Nephron (organoid): ENCODE data around the gene LRG1.
"Not testable (repeated sequence)": the region's sequence is repeated elsewhere in the genome, so short reads cannot be mapped to it uniquely, and the experiment has no call there.

Experiments used
- H3K27ac Mint-ChIP-seq, 3 experiments: 2 replicates each; pipeline ENCODE4 v1.8.0; 2020; ENCODE audit warnings: mixed read lengths in 3 of 3, mild to moderate bottlenecking in 2 of 3, moderate library complexity in 1 of 3
- H3K27me3 Mint-ChIP-seq: 2 replicates; pipeline ENCODE4 v1.8.0; 2021; ENCODE audit warnings: low read depth, mild to moderate bottlenecking, moderate library complexity, mixed read lengths
- H3K36me3 Mint-ChIP-seq: 2 replicates; pipeline ENCODE4 v1.8.0; 2020; ENCODE audit warnings: low read depth, mixed read lengths
- H3K4me1 Mint-ChIP-seq: 2 replicates; pipeline ENCODE4 v1.8.0; 2020; ENCODE audit warnings: mixed read lengths
- H3K4me3 Mint-ChIP-seq, 3 experiments: 2 replicates each; pipeline ENCODE4 v1.8.0; 2020; ENCODE audit warnings: mild to moderate bottlenecking in 3 of 3, mixed read lengths in 3 of 3, moderate library complexity in 2 of 3
- H3K9me3 Mint-ChIP-seq: 2 replicates; pipeline ENCODE4 v1.8.0; 2020; ENCODE audit warnings: mixed read lengths
- CTCF ChIP-seq, 3 experiments: fragments of 200-600 bp; sonication (generic); IDR thresholded peaks; one replicate each; pipeline ENCODE4 v1.5.0; 2021; ENCODE audit warnings: antibody characterized with exemption in 3 of 3; ENCODE audit not compliant: unreplicated experiment in 3 of 3

LRG1 gene

DNA sequence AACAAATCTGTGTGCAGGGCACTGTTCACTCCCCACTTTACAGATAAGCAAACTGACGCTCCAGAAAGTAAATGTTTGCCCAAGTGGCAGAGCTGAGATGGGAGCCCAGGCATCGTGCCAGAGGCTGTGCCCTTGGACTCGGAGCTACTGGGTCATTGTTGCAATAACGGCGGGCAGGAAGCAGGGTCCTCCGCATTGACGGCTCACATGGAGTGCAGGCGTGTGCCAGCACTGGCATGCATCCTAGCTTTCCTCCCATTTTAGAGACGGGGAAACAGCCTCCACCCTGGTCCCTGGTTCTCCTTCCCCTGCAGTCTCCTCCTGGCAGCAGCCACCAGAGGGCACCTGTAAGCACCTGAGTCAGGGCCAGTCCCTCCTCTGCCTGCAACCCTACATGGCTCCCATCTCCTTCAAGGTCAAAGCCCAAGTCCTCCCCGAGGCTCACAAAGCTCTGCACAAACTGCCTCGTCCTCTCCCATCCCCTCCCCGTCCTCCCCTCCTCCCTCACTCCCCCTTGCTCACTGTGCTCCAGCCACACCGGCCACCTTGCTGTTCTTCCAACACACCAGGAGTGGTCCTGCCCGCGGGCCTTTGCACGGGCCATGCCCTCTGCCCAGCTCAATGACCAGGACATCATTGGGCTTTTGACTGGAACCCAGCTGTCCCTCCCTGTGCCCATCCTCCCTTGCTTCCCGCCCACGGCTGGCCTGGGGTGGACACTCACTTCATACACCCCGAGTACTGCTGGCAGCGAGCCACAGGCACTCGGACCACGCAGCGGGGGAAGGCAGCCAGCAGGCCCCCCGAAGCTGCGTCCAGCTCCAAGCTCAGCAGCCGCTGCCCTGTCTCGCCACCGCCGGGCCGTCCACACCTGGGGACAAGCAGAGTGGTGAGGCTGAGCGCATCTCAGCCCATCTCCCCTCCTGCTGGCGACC is 7.7 kb upstream of the LRG1 start:
- no peak for TF ChIP-seq CTCF (IDR thresholded peaks at IDR 0.05; ENCODE audit: unreplicated experiment in 3 of 3)
- no peaks in the 10 kb centered on the region for H3K9me3 Mint-ChIP-seq
- H3K4me3 Mint-ChIP-seq: no peak overlapping the region
- H3K27me3 Mint-ChIP-seq: no peaks in the 10 kb centered on the region
- H3K27ac Mint-ChIP-seq: no peak overlapping the region
- peaks cover 12% of the 10 kb centered on the region for H3K36me3 Mint-ChIP-seq
- no peaks in the 10 kb centered on the region for H3K4me1 Mint-ChIP-seq

DNA sequence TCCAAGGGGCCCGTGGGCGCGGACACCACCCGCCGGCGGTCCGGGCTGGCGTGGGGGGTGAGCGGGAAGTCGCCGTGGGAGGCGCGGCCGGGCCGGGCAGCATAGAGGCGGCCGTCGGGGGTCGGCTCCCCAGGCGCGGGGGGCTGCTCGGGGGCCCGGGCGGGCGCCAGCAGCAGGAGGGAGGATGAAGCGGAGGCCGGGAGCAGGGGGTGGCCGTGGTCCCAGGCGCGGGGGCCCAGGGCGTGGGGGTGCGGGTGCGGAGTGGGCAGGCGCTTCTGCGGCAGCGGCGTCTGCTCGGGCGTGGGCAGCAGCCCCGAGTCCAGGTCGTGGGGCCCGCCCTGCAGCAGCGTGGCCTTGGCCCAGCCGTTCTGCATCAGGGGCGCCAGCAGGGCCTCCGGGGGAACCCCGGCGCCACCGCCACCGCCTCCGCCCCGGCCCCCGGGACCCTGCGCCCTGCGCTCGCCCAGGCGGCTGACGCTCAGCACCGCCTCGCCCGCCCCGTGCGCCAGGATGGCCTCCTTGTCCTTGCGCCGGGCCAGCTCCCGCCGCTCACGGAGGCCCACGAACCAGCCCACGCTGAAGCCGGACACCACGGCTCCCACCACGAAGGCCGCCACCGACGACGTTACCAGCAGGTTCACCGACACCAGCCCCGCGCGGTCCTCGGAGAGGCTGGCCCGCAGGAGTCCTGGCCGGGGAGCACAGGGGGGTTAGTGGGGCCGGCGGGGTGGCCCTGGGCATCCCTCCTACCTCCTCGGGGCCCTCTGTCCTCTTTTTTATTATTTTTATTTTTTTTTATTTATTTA is 4.2 kb upstream of the LRG1 start:
- no peak overlapping the region for H3K27ac Mint-ChIP-seq
- no peaks in the 10 kb centered on the region for H3K27me3 Mint-ChIP-seq
- peaks cover 3% of the 10 kb centered on the region for H3K36me3 Mint-ChIP-seq
- TF ChIP-seq CTCF (IDR thresholded peaks at IDR 0.05; ENCODE audit: unreplicated experiment in 3 of 3): no peak
- H3K4me1 Mint-ChIP-seq: peaks cover 4% of the 10 kb centered on the region
- no peaks in the 10 kb centered on the region for H3K9me3 Mint-ChIP-seq
- H3K4me3 Mint-ChIP-seq: no peak overlapping the region

GRCh38 chr19:4542896-4543841 is 3.3 kb upstream of the LRG1 start:
- Mint-ChIP-seq H3K9me3 (no peaks in the 10 kb centered on the region), H3K27ac (no peak overlapping the region), H3K4me3 (no peak overlapping the region), H3K27me3 (peaks cover 4% of the 10 kb centered on the region), H3K36me3 (no peaks in the 10 kb centered on the region), H3K4me1 (peaks cover 4% of the 10 kb centered on the region)
- TF ChIP-seq CTCF (IDR thresholded peaks at IDR 0.05; ENCODE audit: unreplicated experiment in 3 of 3): no peak

DNA sequence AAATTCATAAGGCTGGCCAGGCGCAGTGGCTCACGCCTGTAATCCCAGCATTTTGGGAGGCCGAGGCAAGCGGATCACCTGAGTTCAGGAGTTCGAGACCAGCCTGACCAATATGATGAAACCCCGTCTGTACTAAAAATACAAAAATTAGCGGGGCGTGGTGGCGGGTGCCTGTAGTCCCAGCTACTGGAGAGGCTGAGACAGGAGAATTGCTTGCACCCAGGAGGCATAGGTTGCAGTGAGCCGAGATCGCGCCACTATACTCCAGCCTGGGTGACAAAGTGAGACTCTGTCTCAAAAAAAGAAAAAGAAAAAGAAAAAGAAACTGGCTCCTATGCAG is 1.9 kb upstream of the LRG1 start:
- H3K4me3 Mint-ChIP-seq, H3K9me3 Mint-ChIP-seq: not testable (repeated sequence)

GRCh38 chr19:4541114-4541805 is 1.4 kb upstream of the LRG1 start:
- Mint-ChIP-seq H3K27ac (no peak overlapping the region), H3K36me3 (no peaks in the 10 kb centered on the region), H3K4me1 (peaks cover 4% of the 10 kb centered on the region), H3K4me3 (no peak overlapping the region), H3K9me3 (no peaks in the 10 kb centered on the region), H3K27me3 (peaks cover 6% of the 10 kb centered on the region)
- no peak for TF ChIP-seq CTCF (IDR thresholded peaks at IDR 0.05; ENCODE audit: unreplicated experiment in 3 of 3)

More for the DNA sequence above, 1.9 kb upstream of the LRG1 start:
- not testable (repeated sequence) for H3K4me1 Mint-ChIP-seq, H3K27ac Mint-ChIP-seq, H3K36me3 Mint-ChIP-seq, H3K27me3 Mint-ChIP-seq
